Activated CD8-positive, alpha-beta memory T cell treated with anti-CD3 and anti-CD28 coated beads for 48 hours (primary cell): ENCODE results near the gene SIGLEC12.

ENCODE experiments used
- DNase-seq, 3 experiments: peaks; one replicate each; pipeline ENCODE4 v3.0.0-alpha.2; 2020; ENCODE audit warnings: low read depth in 2 of 3, low spot score in 2 of 3

Gene SIGLEC12

GRCh38 chr19:51501594-51502263 is at the start of gene SIGLEC12:
Gene SIGLEC12, minus strand, starts transcription at chr19:51501800. Its CDS starts 67 bp downstream, at chr19:51501733.
- DNase-seq, result no peak

- DNase-seq, result no peak
Measured at GRCh38 chr19:51550848-51551672, 49.5 kb upstream of the SIGLEC12 start.

DNA sequence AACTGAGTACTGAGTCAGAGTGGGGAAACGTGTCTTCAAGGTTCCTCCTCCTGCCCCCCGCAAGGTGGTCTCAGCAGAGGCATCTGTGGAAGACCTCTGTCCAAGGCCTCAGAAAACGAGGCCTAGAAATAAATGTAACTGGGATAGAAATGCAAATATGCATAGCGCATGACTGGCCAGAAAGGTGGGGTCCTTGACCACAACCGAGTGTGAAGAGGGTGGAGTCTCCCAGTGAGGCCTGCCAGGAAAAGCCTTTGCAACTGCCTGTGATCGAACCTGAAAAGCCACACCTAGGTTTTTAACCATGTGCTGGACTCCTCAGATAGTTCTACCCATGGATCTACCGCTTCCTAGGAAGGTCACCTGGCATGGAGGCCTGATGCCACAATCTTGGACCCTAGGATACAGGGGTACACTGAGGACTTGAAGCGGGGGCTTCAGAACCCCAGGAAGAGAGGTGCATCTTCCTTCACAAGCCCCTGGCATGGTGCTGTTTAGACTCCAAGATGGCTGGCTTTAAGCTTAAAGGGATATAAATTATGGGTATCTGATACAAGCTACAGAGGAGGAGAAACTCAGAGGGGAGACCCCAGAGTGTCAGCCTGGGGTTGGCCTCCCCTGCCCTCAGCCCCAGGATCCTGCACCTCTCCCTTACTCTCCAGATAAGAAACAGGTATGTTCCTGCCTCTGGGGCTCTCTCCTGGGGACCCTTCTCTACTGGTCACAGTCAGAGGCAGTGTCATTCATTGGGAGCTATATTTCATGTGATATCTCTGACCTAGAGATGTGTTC is 48.1 kb upstream of the SIGLEC12 start:
- no peak for DNase-seq

GRCh38 chr19:51548891-51549305 is 47.3 kb upstream of the SIGLEC12 start:
- no peak for DNase-seq

DNA sequence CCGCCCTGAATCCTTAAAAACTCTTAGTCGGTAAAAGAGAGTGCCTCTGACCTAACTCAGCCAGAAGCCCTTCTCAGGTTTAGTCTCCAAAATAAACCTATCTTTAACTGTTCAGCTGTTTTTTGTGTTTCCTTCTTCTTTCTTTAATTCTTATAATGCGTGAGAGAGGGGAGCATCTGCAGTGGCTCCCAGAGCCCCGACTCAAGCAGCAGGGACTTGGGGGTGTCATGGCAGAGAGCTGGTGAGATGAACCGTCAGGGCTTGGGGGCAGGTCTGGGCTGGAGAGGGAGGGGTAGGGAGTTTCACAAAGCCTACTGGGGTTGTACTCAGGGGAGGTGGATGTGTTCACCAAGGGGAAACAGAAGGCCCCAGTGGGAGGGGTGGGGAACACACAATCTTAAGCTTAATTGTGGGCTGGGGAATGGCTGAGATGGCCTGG is 46.6 kb upstream of the SIGLEC12 start:
- DNase-seq, result no peak

DNA sequence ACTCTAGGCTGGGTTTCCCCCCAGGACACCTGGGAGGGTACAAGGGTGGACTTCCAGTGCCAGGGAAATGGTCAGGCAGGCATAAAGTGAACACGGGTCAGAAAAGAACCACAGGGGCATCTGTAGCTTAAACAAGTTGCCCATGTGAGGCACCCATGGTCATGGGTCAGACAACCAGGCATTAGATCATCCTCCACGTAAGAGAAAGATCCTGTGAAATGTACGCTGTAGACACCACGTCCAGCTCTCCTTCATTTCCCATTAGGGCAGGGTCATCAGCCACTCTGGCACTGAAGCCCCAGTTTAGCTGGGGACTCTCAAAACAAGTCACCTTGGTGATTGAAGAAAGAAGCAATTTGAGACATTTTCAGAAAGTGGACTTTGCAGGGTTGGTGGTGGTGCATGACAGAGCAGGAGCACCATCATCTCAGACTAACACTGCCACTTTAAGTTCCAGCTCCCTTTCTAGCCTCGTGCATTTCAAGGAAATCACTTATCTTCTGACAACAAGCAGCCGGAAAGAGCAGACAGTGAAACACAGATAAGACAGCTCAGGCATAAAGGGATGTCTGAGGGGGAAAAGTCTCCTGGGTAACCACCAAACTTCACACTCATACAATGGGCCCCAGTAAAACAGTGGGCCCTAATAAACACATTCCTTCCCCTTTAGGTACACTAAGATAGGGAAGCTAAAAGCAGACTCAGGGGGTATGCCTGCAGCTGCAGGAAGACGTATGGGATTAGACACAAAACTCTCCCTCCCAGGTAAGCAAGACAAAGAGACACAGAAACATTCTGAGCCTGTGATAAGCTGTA is 46.0 kb upstream of the SIGLEC12 start:
- DNase-seq, result no peak

- DNase-seq, result no peak
Measured at GRCh38 chr19:51546650-51547396, 45.2 kb upstream of the SIGLEC12 start.

DNA sequence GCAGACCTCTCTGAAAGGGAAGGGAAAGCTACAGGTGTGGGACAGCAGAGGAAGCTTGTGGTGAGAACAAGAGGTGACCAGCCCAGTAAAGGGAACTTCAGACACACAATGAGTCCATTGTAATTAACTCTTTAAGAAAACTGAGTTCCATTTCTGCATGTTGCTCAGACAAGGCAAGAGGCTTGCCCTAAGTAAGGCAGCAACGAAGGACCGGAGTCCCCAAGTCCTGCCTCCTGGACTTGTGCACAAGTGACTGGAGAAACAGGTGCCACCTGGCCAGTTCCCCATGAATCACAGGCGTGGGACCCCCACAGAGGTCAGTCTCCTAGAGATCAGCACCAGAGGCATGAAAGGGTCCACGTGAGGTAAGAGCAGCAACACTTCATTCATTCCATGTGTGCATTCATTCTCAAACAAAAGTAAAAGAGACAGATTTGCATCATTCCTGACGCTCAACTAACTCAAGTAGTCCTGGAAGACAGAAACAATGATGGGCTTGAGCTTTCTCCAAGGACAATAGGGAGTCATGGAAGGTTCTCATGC is 44.6 kb upstream of the SIGLEC12 start:
- no peak for DNase-seq

GRCh38 chr19:51544038-51544437 is 42.4 kb upstream of the SIGLEC12 start:
- no peak for DNase-seq

GRCh38 chr19:51542699-51543098 is 41.1 kb upstream of the SIGLEC12 start:
- no peak for DNase-seq

DNA sequence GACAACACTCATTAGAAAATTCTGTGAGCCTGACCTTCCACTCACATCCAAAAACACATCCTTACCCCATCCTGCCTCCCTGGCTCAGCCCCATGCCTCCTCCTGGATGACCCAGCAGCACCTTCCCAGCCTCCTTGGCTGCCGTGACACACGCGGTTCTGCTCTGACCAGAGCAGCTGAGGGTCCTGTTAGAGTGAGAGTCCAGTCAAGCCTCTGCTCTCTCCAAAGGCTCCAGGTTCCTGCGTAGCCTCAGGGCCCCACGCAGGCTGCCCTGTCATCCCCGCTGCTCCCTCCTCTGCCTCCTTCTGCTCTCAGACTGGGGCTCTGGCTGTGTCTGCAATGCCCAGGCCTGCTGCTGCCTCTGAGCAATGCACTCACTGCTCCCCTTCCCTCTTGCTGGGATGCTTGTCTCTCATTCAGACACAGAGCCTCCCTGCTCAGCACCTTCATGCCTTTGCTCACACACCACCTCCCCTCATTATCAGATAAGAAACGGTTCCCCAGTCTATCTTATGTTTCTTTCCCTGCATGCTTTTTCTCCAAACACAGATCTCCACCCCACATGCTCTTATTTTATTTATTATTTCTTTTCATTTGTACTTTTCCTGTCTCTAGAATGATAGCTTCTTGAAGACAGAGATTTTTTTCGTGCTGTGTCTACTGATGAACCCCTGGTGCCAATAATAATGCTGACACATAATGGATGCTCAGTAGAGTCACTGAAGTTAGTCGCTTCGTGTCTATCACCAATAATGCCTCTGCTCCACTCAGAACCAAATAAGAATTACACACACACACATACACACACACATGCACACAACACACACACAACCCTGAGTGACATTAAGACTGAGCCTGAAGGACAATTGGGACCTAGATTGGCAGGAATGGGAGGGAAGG is 40.1 kb upstream of the SIGLEC12 start:
- no peak for DNase-seq

DNA sequence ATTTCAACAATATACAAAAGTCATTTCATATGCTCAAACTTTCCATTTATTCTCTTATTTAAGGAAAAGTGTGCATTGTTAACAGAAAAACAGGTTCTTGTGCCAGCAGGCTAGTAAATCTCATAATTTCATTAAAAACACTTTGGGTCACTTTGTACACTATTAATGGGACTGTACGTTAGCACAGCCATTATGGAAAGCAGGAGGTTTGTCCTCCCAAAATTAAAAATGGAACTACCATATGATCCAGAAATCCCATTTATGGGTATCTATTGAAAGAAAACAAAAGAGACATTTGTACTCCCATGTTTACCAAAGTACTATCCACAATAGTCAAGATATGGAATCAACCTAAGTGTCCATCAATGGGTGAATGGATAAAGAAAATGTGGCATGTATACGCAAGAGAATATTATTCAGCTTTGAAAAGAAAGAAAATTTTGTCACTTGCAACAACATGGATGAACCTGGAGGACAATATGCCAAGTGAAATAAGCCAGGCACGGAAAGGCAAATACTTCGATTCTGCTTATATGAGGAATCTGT is 38.3 kb upstream of the SIGLEC12 start:
- DNase-seq, result no peak

- DNase-seq, result no peak
Measured at GRCh38 chr19:51535535-51535934, 33.9 kb upstream of the SIGLEC12 start.

- DNase-seq, result no peak
Measured at GRCh38 chr19:51531349-51532315, 30.0 kb upstream of the SIGLEC12 start, which contains the start of gene SIGLEC6. Gene SIGLEC6, minus strand, starts transcription at chr19:51531670. Its CDS starts 22 bp downstream, at chr19:51531648.

- DNase-seq, result no peak
Measured at GRCh38 chr19:51530616-51531015, 29.0 kb upstream of the SIGLEC12 start.

DNA sequence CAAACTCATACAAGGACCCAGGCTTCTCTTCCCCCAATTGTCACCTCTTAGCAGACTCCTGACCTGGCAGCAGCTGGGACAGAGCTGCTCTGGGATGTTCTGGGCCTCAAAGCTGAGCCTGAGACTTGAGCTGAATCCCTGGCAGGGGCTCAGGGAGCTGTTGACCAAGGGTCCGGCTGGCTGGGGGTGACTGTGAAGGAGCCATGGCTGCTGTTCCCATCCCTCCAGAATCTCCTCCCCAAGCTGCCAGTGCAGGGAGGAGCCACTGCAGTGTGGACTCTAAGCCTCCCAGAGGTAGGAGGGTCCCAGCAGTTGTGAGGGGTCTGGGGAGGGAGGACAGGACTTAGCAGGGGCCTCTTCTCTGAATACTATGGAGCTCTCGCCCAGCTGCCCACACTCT is 27.7 kb upstream of the SIGLEC12 start:
- DNase-seq, result no peak

- DNase-seq, result no peak
Measured at GRCh38 chr19:51525651-51526050, 24.1 kb upstream of the SIGLEC12 start.
